ENCODE data around the gene LASP1NB.
"Not testable (repeated sequence)": the region's sequence is repeated elsewhere in the genome, so short reads cannot be mapped to it uniquely, and the experiment has no call there.

Gene LASP1NB

GRCh38 chr17:38970804-38971203 is 45.4 kb downstream of the LASP1NB start:
- DNase-seq = no peak

DNA sequence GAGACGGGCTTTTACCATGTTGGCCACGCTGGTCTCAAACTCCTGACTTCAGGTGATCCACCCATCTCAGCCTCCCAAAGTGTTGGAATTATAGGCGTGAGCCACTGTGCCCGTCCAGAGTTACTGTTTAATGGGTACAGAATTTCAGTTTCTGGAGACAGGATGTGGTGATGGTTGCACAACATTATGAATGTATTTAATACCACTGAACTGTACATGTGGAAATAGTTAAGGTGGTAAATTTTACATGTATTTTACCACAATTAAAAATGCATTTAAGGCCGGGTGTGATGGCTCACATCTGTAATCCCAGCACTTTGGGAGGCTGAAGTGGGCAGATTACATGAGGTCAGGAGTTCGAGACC is 50.8 kb downstream of the LASP1NB start:
- DNase-seq = not testable (repeated sequence)

DNA sequence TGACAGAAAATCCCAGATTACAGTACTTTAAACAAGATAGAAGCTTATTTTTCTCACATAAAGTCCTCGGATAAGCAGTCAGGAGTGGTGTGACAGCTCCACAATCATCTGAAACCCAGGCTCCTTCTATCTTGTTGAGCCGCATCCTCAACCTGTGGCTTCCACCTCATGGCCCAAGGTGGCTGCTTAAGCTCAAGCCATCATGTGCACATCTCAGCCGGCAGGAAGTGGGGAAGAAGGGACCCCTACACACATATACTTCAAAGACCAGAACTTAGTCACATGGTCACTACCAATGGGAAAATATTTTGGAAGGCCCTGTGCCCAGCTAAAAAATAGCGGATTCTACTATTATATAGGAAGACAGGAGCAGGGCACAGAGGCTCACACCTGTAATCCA is 52.8 kb downstream of the LASP1NB start:
- no peak for DNase-seq
